Umbilical cord (tissue), 2 donors: ENCODE results near the gene DIPK1C. TPM values are rescaled to one million over a fixed set of nuclear protein-coding genes. Genes with fewer than 3 reads are reported as not detected.
A peak's percentile ranks its signal among the peaks of the same experiment; 100 is the strongest.
"Not testable (repeated sequence)": the region's sequence is repeated elsewhere in the genome, so short reads cannot be mapped to it uniquely, and the experiment has no call there.

Experiments
- DNase-seq: peaks from one replicate; pipeline ENCODE4 v3.0.0-alpha.2; 2015; ENCODE audit warnings: low spot score
- total RNA-seq: library from RNA; depleted of rRNA; stranded (reverse); fragments of >200 nt; gene quantifications from one replicate; pipeline ENCODE4 v1.2.3, GENCODE V29; 2014; ENCODE audit warnings: low replicate concordance; ENCODE audit not compliant: insufficient read depth

Gene DIPK1C
- total RNA-seq, result 3.1 TPM

DNA sequence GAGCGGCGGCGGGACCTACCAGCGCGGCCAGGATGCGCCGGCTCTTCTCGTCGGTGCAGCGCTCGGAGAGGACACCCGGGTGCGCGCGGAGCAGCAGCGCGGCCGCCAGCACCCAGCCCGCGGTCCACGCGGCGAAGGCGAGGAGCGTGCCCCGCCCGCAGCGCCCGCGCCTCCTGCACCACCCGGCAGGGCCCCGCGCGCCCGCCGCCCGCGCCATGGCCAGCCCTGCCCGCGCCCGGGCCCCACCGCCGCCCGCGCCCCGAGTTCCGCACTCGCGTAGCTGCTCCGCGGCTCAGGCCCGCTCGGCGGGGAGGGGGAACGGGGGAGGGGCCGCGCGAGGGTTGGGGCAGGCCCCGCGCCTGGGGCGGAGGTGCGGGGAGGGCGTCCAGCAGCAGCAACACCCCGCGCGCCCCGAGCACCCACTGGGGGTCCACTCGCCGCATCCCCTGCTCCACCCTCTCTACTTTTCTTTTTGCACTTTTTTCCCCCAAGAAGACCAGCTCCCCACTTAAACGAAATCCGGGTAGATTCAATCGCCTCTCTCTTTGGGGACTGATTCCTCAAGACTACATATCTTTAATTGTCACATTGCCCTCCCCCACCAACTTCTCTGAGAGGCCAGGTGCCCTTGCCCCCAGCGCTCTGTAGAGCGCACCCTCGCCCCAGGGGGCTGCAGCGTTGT lies at the start of gene DIPK1C:
DIPK1C (minus strand) TSS at position 266 of the 682 bp plus-strand sequence; CDS start at position 217, 49 bp downstream.
- no peak for DNase-seq

- DNase-seq, result peak; percentile 68
Observed at GRCh38 chr18:74506448-74507084, 49.5 kb upstream of the DIPK1C start.

- no peak for DNase-seq
Observed at GRCh38 chr18:74505776-74506175, 48.7 kb upstream of the DIPK1C start.

DNA sequence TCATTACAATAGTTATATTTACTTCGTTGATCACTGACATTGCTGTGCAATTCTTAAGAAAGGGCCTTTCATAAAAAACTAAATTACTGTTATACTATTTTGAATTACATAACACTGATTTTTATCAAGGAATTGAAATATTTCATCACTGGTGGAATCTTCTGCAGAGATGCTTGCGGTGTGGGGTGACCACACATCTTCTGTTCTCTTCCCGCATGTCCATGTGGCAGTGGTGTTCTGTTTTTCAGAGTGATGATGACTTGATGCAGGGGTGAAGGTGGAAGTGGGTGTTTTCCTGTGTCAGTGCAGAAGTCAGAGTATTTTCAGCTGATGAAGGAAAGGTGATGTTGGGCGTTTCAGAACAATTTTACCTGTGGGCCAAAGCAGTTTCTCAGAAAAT lies 46.0 kb upstream of the DIPK1C start:
- DNase-seq, result no peak

DNA sequence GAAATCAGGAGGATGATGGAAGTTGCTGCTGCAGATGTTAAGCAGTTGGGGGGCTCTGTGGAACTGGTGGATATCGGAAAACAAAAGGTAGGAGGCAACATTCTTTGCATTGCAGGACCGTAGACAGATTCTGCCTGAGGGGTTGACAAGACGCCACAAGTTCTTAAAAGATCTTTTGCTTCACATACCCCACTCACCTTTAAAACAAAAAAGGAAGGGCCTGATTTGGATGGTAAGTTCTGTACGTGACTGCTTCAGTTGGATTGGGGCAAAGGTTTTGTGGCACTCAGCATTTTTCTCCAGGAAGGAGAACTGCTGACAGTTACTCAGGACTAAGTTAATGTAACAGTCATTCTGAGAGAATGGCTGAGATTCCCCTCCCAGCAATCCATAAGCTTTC lies 44.3 kb upstream of the DIPK1C start:
- DNase-seq, result peak; percentile 81

- not testable (repeated sequence) for DNase-seq
Observed at GRCh38 chr18:74500774-74501173, 43.7 kb upstream of the DIPK1C start.

DNA sequence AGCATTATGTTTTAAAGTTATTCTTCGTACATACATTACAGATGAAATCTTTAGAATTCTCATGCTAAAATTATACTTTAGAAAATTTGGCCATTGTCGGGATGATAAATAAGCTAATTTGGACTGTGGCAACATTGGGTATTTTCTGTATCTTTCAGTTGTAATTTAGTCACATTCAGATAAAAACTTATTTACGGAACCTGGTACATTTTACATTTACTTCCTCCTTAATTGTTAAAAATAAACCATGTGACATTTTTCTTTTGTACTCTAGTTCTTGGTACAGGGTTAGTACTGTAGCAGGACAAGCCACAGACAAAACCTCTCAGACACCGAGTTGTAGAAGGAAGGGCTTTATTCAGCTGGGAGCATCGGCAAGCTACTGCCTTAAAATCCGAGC lies 43.3 kb upstream of the DIPK1C start:
- no peak for DNase-seq

- DNase-seq, result peak; percentile 56
Observed at GRCh38 chr18:74499633-74500032, 42.5 kb upstream of the DIPK1C start.

GRCh38 chr18:74498712-74499627 lies 41.9 kb upstream of the DIPK1C start:
- peak; percentile 18 for DNase-seq

- no peak for DNase-seq
Observed at GRCh38 chr18:74497778-74498177, 40.7 kb upstream of the DIPK1C start.

DNA sequence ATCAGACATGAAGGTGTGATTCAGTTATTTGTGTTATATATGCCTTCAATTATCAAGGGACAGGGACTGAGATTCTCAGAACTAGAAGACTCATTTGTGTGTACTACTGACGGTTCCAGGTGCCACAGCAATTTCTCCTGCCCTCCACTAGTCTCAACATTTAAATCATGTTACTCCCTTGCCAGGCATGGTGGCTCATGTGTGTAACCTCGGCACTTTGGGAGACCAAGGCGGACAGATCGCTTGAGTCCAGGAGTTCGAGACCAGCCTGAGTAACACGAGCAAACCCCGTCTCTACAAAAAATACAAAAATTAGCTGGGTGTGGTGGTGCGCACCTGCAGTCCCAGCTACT lies 40.2 kb upstream of the DIPK1C start:
- DNase-seq, result no peak

- DNase-seq, result peak; percentile 58
Observed at GRCh38 chr18:74496508-74497323, 39.6 kb upstream of the DIPK1C start.

- peak; percentile 100 for DNase-seq
Observed at GRCh38 chr18:74495581-74496507, 38.7 kb upstream of the DIPK1C start, which contains the start of gene CNDP2. TSS of gene CNDP2 (plus strand) at chr18:74496363. CDS start at chr18:74499974, 3,611 bp downstream.

GRCh38 chr18:74494514-74494913 lies 37.4 kb upstream of the DIPK1C start:
- no peak for DNase-seq

- DNase-seq, result peak; percentile 67
Observed at GRCh38 chr18:74493689-74494088, 36.6 kb upstream of the DIPK1C start.

- no peak for DNase-seq
Observed at GRCh38 chr18:74492259-74492658, 35.2 kb upstream of the DIPK1C start.

DNA sequence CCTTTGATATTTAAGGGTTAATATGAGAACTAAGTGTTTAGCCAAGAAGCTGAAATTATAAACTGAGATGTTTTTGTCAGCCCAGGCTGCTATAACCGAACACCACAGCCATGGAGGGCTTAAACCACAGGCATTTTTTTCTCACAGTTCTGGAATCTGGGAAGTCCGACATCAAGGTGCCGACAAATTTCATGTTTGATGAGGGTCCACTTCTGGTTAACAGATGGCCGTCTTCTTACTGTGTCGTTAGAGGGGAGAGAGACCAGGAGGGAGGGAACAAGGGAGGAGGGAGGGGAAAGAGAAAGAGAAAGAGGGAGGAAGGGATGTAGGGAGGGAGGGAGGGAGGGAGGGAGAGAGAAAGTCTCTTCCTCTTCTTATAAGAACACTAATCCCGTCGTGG lies 32.6 kb upstream of the DIPK1C start:
- DNase-seq, result no peak

DNA sequence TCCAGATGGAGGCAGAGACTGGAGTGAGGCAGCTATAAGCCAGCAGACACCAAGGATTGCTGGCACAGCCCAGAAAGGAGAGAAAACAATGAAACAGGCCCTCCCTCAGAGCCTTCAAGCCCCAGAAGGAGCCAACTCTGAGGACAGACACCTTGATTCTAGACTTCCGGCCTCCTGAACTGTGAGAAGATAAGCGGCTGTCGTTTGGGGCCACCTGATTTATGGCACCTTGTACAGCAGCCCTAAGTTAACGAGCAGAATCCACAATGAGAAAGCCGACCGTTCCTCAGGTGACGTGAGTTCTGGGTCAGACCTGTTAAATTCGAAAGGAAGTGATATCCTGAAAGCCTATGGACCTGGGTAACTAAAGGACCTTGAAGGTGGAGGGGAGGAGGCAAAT lies 31.8 kb upstream of the DIPK1C start:
- DNase-seq, result no peak

DNA sequence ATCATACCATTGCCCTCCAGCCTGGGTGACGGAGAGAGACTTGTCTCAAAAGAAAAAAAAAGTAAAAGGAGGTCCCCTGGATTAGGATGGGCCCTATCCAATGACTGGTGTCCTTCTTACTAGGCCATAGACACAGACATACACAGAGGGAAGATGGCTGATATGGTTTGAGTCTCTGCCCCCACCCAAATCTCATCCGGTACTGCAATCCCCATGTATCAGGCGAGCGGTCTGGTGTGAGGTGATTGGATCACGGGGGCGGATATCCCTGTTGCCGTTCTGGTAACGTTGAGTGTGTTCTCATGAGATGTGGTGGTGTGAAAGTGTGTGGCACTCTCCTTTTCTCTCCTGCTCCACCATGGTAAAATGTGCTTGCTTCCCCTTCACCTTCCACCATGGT lies 31.2 kb upstream of the DIPK1C start:
- DNase-seq, result no peak
